Limb (tissue), 2 donors: ENCODE results near the gene AP1AR.

Experiments
- DNase-seq, 2 donors: peaks; one replicate each; pipeline ENCODE4 v3.0.0-alpha.2; 2016; ENCODE audit errors: extremely low spot score in 2 of 2

The AP1AR gene

DNA sequence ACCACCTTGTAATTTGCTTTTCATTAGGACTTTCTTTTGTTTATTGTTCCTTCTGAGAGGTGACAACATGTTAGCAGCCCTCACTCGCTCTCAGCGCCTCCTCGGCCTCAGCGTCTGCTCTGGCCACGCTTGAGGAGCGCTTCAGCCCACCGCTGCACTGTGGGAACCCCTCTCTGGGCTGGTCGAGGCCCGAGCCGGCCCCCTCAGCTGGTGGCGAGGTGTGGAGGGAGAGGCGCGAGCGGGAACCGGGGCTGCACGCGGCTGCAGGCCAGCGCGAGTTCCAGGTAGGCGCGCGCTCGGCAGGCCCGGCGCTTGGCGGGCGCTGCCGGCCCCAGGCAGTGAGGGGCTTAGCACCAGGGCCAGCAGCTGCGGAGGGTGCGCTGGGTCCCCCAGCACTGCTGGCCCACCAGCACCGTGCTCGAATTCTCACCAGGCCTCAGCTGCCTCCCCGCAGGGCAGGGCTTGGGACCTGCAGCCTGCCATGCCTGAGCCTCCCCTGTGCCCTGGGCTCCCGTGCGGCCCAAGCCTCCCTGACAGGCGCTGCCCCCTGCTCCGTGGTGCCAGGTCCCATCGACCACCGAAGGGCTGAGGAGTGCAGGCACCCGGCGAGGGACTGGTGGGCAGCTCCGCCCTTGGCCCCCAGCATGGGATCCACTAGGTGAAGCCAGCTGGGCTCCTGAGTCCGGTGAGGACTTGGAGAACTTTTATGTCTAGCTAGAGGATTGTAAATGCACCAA is 9.2 kb upstream of the AP1AR start:
- DNase-seq, result no peak

DNA sequence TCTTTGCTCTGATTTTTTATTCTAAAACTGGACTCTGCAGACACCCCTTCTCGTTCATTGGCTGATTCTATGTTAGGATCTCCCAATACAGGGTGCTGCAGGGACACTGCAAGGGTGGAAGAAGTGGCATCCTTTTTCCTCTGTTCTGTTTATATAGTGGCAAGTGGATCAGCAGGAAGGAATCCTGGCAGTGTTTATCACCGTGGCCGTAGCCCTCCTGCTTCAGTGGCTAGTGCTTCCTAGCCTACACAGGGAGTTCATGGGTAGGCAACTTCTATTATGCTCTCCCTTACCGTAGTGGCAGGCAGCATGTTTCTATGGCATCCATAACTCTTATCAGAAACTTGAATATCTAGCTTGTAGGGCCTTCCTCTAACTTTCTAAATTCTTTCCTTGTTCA is 6.4 kb upstream of the AP1AR start:
- no peak for DNase-seq

DNA sequence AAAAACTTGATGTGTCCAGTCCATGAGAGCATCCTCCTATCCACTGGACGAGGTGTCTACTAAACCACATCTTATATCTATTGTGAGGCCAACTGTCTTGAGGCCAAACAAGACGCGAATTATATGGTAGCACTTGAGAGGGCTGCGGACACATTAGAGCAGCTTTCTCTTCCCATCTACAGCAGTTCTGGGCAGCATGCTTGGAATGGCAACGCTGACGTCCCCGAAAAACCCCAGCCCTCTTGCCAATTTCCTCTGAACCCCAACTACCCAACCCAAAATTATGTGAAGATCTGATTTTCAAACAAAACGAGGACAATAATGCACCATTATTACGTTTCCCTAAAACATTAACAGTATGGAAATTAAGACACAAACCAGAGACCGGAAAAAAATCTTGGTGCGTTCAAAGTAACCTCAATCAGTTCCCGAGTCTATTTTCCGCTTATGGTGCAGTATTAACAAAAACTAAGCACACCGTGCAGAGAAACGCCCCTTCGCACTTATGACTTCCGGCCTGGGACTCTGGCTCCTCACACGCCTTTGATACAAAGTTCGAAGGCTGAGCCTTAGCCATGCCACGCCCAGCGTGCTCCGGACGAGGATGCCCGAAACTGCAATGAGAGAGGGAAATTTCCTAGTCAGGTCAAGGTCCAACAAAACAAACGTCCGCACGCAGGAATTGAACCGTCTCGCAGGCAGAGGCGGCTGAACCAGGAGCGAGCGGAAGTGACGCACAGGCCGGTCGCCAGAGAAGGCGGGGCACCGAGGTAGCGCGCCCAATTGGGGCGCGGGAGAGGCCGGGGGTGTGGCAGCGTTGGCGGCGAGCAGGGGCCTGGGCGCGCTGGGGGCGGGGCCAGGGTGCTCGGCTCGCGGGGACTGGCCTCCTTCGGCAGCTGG is 458 bp upstream of the AP1AR start:
- peak; percentile 97 to 99 for DNase-seq

DNA sequence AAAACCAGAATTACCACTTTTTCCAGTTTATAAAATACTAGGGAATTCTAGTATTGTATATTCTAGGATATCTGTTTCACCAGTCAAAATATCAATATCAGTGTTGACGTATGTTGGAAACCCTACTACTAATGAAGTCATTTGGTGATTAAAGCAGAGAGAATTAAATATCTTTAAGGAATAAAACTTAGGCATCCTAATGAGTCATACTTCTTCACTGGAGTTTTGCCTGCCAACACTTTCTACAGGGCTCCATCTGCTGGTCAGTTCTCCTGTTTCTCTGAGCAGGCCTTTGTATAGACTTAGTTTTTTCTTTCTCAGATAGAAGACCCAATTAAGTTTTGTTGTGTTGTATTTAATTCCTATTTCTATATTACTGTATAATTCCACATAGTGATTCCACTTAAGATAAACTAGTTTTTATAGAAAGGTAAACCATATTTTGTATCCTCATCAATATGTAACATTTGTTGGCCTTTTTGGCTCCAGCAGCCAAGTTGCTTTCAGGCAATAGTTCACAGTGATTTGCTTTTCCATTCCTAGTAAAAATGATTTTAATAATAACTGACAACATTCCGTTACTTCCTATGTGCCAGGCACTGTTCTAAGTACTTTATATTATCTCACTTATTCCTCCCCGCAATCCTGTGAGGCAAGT is 3.5 kb downstream of the AP1AR start:
- peak; percentile 59 to 82 for DNase-seq

DNA sequence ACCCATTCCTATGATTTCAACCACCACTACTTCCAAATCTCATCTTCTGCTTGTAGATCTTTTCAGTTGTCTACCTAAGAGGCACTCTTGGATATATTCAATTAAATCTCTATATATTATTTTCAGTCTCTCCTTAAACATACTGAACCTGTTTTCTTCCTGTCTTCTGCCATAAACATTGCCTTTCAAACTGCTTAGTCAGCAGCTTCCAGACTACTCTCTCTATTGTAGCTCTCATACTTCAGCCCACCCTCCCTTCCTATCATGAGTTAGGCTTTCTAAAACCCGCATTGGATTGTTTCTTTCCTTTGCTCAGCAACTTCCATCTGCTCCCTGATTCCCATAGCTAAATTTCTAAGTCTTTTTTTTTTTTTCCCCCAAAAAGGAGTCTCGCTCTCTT is 4.5 kb downstream of the AP1AR start:
- DNase-seq, result no peak

DNA sequence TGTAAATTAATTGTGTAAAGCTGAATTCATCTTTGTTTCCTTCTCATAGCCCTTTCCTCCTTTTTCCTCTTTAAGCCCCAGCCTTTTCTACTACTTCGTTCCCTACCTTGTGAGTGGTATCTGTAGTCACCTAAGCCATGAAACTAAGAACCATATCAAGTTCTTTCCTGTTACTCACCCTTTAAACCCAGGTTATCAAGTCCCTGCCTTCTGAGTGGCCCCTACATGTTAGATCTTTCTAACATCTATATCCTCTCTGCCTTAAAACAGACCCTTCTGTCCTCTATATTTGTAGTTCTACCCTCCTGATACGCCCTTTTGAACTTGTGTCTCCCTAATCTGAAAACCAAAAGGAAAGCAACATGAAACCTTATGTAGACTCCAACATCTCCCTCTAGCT is 7.2 kb downstream of the AP1AR start:
- no peak for DNase-seq

DNA sequence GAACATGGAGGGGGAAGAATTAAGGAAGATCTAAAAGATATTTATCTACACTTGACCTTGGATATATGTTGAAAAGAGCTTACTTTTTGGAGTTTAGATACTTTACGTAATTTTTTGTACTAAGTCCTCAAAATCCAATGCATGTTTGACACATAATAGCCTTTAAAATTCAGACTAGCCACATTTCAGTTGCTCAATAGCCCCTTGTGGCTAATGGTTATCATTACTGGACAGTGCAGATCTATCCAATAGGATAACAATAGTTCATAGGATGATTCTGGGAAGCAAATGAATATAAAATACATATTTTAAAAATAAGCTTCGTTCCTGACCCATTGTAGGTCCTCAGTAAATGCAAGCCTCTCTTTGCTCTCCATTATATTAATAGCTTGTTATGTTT is 13.8 kb downstream of the AP1AR start:
- DNase-seq, result no peak

DNA sequence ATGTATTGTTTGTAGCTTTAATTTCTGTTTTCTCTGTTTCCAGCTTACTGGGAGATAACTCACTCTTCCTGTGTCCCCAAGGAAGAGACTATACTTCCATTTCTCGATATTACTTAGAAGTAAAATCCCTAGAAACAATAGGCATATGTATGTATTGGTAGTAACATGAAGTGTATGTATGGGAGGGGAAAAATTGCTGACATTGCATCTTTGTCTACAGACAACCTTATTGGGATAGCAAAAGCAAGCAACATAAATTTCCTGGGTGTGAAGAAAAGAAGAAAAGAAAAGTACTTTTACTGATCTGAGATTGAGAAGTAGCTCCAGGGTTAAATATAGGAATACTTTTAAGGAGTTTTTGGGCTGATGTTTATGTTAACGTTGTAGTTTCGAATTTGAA is 15.4 kb downstream of the AP1AR start:
- DNase-seq, result no peak

DNA sequence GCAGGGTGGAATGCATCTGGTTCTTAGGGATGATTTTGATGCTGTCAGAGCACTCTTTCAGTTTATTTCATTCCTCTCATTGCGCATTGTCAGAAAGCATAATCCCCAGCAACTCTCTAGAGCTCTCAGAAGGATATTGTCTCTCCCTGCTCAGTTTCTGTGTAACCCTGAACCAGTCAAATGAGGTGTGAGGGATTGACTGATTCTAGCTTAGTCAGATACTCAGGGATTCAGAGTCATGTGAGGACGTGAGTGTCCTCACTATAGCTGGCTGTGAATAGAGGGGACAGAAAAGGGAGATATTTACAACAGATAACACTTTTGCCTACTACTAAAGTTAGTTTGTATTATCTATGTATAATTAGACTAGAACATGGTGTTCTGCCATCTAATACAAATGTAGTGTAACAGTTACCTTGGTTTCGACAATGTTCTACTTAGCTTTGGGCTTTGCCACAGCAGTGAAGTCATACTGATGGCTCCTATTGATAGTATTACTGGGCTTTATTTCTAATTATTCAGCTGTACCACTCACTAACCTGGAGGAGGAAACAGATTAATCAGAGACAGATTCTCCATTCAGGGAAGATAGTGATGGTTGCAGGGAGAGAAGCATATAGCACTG is 19.5 kb downstream of the AP1AR start:
- DNase-seq, result no peak

DNA sequence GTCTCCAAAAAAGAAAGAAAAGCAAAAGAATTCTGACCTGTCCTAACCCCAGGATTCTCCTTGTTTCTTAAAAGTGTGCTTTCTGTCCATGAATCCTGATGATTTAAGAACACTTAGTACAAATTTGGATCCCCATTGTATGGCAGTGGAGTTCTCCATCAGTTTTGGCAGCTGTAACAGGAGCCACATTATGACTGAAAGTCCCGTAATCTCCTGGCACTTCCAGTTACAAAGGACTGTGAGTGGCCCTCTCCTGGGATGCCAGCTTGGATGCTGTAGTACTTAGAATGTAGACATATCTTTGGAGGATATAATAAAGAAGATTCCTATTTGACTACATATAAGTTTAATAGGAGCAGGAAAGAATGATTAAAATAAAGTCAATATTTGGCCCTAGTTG is 20.6 kb downstream of the AP1AR start:
- no peak for DNase-seq

DNA sequence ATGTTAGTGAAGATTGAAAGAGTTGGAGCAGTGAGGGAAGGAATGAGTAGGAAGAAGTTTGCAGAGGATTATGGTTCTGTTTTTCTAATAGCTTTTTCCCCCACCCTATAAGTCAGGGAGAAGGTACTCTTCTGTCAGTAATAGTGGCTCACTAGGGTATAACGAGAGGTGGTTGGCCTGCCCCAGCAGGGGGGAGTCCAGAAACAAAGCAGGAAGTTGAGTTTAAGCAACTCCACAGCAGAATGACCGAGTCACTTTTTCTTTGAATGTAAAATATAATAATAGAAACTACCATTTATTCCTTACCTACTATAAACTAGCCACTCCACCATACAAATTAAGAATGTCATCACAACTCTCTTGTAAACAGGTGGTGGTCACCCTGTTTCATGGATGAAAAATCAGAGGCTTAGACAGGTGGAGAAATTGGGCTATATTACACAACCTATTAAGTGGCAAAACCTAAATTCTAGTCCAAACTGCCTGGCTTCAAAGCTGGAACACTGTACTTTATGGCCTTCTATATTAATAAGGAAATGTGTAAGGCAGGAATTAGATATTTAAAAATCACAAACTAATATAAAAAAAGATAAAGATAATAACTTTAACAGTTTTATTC is 21.9 kb downstream of the AP1AR start:
- no peak for DNase-seq

DNA sequence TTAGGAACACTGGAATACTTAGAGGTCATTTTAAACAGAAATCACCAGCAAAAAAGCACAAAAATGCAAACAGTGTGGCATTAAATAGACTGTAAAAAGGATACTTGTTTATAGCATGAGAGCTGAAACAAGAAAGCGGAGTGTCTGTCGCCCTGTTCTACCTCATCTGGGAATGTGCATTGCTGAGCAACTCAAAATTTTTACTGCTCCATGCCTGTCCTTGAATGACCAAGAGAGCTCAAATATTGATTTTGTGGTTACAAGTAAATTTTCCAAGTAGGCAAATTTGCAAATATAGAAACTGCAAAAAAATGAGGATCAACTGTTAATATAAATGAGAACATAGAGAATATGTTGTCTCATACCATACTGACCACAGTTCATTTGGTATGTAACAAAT is 25.5 kb downstream of the AP1AR start:
- DNase-seq, result no peak

DNA sequence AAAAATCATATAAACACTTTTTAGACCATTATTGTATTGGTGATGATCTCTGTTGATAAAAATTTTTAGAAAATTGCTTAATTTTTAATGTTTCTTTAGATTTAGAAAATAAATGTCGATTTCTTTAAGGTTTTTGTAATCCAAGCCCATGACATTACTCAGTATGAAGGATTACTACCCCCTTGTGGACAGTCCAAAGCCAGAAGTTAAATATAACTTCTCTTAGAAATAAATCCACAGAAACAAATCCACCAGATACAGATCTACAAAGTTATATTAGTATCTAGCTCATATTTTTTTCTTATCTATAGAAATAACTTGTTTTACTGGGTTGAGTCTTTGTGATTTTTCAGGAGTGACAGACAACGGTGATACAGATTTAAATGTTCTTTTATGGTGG is 35.2 kb downstream of the AP1AR start:
- DNase-seq, result no peak

DNA sequence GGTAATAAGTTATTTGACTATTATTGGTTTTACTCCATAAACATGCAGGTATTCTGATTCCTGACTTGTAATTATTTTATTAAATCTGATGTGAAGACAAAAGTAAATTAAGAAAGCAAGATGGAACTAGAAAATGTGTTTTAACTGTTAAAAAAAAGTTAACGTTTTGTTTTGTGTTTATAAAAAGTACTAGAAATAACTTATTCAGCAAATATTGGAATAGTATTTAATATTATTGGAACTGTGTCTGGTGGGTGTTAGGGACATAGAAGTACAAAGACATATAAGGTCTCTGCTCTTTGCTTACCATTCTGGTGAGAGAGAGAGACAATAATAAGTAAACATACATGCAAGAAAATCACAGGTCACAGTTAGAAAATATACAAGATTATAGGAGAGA is 38.5 kb downstream of the AP1AR start:
- no peak for DNase-seq

DNA sequence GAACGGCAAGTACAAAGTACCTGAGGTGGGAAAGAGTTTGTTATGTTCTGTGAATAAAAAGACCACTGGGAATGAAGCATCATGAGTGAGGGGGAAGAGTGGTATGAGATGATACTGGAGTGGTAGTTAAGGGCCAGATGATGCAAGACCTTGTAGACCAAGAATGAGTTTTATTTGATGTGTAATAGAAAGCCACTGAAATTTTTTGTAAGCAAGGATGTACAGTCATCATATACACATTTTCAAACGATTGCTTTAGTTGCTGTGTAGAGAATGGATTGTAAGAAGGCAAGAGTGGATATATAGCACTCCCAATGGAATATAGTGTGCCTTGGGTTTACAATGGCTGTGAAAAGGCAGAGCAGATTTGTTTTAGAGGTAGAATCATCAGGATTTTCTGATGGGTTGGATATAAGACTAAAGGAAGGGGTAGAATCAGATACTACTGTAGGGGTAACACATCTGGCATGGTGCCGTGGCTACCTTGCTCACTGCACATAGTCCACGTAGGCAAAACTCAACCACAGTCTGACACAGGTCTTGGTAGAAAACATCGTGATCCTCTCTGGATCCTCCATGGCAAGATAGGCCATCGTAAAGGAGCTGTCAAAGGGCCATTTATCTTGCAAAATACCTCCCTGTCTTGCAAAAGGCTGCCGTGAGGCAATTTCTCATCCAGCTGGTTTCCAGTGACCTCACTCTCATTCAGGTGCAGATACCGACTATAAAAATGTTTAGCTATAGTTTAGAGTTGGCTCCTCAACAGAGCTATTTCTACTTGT is 39.2 kb downstream of the AP1AR start:
- no peak for DNase-seq

DNA sequence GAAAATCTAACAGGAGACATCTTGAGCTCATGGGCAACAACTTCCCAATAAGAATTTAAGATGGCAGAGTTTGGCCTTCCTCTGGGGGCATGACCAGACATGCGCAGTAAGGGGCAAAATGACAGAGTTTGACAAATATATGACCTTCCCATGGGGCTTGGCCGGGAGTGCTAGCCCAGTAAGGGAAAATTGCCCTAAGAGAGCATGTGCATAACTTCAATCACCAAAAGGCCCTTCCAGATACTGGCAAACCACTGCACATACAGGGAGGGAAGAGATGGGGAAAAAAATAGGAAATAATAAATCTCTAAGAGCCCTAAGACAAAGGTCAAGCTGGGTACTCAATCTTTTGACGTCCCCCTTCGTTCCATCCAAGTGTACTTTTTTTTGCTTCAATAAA is 40.7 kb downstream of the AP1AR start:
- no peak for DNase-seq

DNA sequence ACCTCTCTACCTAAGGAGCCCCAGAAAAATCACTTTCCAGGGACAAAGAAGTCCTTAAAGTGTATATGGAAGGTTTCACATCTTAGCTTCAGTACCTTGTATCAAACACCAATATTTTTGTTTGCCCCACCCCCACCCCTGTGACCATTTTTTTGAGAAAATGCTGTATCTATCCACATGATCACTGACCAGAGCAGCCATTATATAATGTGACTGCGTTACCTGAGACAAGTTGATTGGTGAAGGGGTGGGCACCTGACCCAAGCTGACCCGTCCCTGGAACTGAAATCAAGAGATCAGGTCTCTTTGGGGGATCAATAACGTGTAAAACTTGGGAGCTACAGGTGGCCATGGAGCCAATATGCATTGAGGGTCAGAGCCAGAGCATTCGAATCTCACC is 43.4 kb downstream of the AP1AR start:
- no peak for DNase-seq

DNA sequence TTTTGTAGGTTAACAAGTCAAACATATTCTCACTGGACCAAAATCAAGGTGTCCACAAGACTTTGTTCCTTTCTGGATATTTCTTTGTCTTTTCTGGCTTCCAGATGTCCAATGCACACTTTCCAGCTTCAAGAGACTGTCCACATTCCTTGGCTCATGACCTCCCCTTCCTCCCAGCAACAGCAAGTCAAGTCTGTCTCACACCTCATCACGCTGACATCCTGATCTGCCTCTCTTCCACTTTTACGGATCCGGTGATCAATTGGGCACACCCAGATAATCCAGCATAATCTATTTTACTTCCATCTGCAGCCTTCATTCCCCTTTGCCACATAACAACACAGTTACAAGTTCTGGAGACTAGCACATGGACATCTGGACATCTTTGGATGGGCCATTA is 44.5 kb downstream of the AP1AR start:
- DNase-seq, result no peak

DNA sequence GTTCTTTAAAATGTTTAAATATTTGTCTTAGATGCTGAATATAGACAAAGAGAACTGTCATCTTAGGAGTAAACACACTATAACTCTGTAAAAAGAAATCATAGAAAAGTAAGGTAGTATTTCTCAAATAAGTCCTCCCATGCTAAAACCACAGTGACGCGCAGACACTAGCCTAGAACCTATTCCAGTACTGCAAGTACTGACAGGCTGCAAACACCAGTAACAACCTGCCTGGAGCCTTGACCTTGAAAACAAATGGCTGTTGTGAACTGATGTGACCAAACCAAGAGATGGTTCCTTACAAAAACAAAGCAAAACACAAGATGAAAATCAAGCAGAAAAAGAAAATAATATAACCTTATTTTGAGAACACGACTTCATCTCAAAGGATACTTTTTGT is 45.6 kb downstream of the AP1AR start:
- DNase-seq, result no peak

DNA sequence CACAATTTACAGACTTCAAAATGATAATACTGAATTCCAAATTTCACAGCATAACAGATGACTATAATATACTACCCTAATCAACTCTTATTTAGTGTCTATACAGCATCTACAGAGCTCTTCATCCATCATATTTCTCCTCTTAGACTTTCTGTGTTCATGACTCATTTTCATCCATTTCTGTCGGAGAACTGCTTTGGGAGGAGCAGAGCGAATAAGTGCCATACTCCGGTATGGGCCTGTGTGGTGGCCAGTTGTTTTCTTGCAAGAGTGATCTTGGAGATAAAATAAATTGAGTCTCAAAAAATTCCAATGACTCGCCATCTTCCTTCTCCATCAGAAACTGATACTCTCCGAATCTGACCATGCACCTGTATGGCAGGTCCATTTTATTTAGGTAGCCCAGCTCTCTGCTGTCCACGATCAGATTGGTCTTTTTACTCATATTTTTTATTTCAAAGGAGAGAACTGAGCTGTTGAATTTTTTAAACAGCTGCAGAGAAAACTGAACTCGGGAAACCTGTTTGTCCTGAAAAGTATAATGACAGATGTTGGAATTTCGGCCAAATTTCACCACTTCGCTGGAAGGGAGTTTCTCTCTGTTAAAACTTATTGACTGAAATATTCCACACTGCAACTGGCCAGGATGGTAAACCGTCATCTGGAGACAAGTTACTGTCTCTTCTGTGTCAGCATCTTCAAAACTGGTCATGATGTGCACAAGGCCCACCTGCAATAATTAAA is 46.3 kb downstream of the AP1AR start:
- DNase-seq, result no peak
